PFSK-1 (cell line): Measurements from ENCODE around the gene NOVA1.

ENCODE experiments used
- FOXP2 ChIP-seq: optimal IDR thresholded peaks from 2 replicates; pipeline ENCODE3; 2011; ENCODE audit warnings: borderline replicate concordance, control low read depth, inconsistent platforms; ENCODE audit not compliant: insufficient read depth; ENCODE audit errors: extremely low read length, extremely low read depth
- POLR2AphosphoS5 ChIP-seq: IDR thresholded peaks from 2 replicates; pipeline ENCODE4 v1.6.1; 2012; ENCODE audit warnings: low read depth, mild to moderate bottlenecking, control low read depth, low read length, moderate library complexity
- REST ChIP-seq, 2 experiments: IDR thresholded peaks; 2 replicates each; pipeline versions ENCODE4 v1.6.1 to v1.8.0; 2011 to 2012; ENCODE audit warnings: low read depth in 2 of 2, low read length in 2 of 2, control low read depth in 1 of 2, inconsistent platforms in 1 of 2, mild to moderate bottlenecking in 1 of 2, moderate library complexity in 1 of 2; ENCODE audit not compliant: insufficient read depth in 1 of 2
- SIN3A ChIP-seq: IDR thresholded peaks from 2 replicates; pipeline ENCODE4 v1.6.1; 2012; ENCODE audit warnings: mild to moderate bottlenecking, low read length, moderate library complexity, borderline replicate concordance; ENCODE audit not compliant: insufficient read depth
- TAF1 ChIP-seq: IDR thresholded peaks from 2 replicates; pipeline ENCODE4 v1.6.1; 2012; ENCODE audit warnings: low read length, control low read depth, borderline replicate concordance; ENCODE audit not compliant: insufficient read depth

Gene NOVA1

GRCh38 chr14:26528415-26529182 lies 69.2 kb downstream of the NOVA1 start:
- TF ChIP-seq POLR2AphosphoS5 (no peak), REST (IDR thresholded peaks at IDR 0.05; ENCODE audit: insufficient read depth in 1 of 2, low read depth in 2 of 2, low read length in 2 of 2) (no peak), TAF1 (no peak), SIN3A (no peak), FOXP2 (no peak)

GRCh38 chr14:26527095-26527494 lies 70.7 kb downstream of the NOVA1 start:
- TF ChIP-seq TAF1 (no peak), SIN3A (no peak), FOXP2 (no peak), REST (IDR thresholded peaks at IDR 0.05; ENCODE audit: insufficient read depth in 1 of 2, low read depth in 2 of 2, low read length in 2 of 2) (no peak), POLR2AphosphoS5 (no peak)

GRCh38 chr14:26526137-26526536 lies 71.7 kb downstream of the NOVA1 start:
- no peak for TF ChIP-seq FOXP2
- no peak for TF ChIP-seq REST (IDR thresholded peaks at IDR 0.05; ENCODE audit: insufficient read depth in 1 of 2, low read depth in 2 of 2, low read length in 2 of 2)
- TF ChIP-seq TAF1, result no peak
- no peak for TF ChIP-seq POLR2AphosphoS5
- no peak for TF ChIP-seq SIN3A

- TF ChIP-seq POLR2AphosphoS5 (no peak), SIN3A (no peak), FOXP2 (no peak), TAF1 (no peak), REST (IDR thresholded peaks at IDR 0.05; ENCODE audit: insufficient read depth in 1 of 2, low read depth in 2 of 2, low read length in 2 of 2) (no peak)
These were observed 72.7 kb downstream of the NOVA1 start for GRCh38 chr14:26525085-26525484.

- no peak for TF ChIP-seq REST (IDR thresholded peaks at IDR 0.05; ENCODE audit: insufficient read depth in 1 of 2, low read depth in 2 of 2, low read length in 2 of 2)
- no peak for TF ChIP-seq TAF1
- no peak for TF ChIP-seq POLR2AphosphoS5
These were observed 74.9 kb downstream of the NOVA1 start for GRCh38 chr14:26522967-26523366.
